Smooth muscle cell (in vitro differentiated cells): Measurements from ENCODE around the gene RPS8. TPM values are rescaled to one million over a fixed set of nuclear protein-coding genes. Genes with fewer than 3 reads are reported as not detected.
A peak's percentile ranks its signal among the peaks of the same experiment; 100 is the strongest.

Experiments
- DNase-seq: peaks from one replicate; lab custom pipeline; 2025; ENCODE audit not compliant: unreplicated experiment; lab: John Stamatoyannopoulos, UW
- H2AFZ ChIP-seq: fragments of 200-600 bp; sonication (generic); 2 replicates; pipeline ENCODE4 v1.6.0; 2016; ENCODE audit warnings: antibody characterized with exemption, low read depth, mild to moderate bottlenecking
- H3F3A ChIP-seq: fragments of 200-600 bp; sonication (generic); 2 replicates; pipeline ENCODE4 v1.6.0; 2017; ENCODE audit warnings: antibody characterized with exemption, low read depth
- H3K27ac ChIP-seq: fragments of 200-600 bp; sonication (generic); 2 replicates; pipeline ENCODE4 v1.5.1; 2016; ENCODE audit warnings: low read depth, mild to moderate bottlenecking
- H3K27me3 ChIP-seq: fragments of 200-600 bp; sonication (generic); 2 replicates; pipeline ENCODE4 v1.6.1; 2016; ENCODE audit warnings: low read depth, mild to moderate bottlenecking
- H3K36me3 ChIP-seq: fragments of 200-600 bp; sonication (generic); 2 replicates; pipeline ENCODE4 v1.5.1; 2016; ENCODE audit warnings: low read depth
- H3K4me1 ChIP-seq: fragments of 200-600 bp; sonication (generic); 2 replicates; pipeline ENCODE4 v1.5.1; 2016; ENCODE audit warnings: low read depth
- H3K4me2 ChIP-seq: fragments of 200-600 bp; sonication (generic); 2 replicates; pipeline ENCODE4 v1.6.0; 2016; ENCODE audit warnings: mild to moderate bottlenecking
- H3K4me3 ChIP-seq: fragments of 200-600 bp; sonication (generic); 2 replicates; pipeline ENCODE4 v1.5.1; 2016; ENCODE audit warnings: mild to moderate bottlenecking
- H3K79me2 ChIP-seq: fragments of 200-600 bp; sonication (generic); 2 replicates; pipeline ENCODE4 v1.6.0; 2016; ENCODE audit warnings: low read depth, mild to moderate bottlenecking
- H3K9ac ChIP-seq: fragments of 200-600 bp; sonication (generic); 2 replicates; pipeline ENCODE4 v1.6.0; 2016; ENCODE audit warnings: low read depth
- H3K9me3 ChIP-seq: fragments of 200-600 bp; sonication (generic); replicated peaks from 2 replicates; pipeline ENCODE4 v1.5.1; 2016; ENCODE audit warnings: low read depth
- H4K20me1 ChIP-seq: fragments of 200-600 bp; sonication (generic); 2 replicates; pipeline ENCODE4 v1.6.0; 2016; ENCODE audit warnings: low read depth
- WGBS: methylation state at CpG from one replicate; pipeline ENCODE4 v1.1.7; 2016; ENCODE audit warnings: low lambda C conversion rate; 5-methylcytosine and 5-hydroxymethylcytosine counted together
- polyA plus RNA-seq: library from polyadenylated mRNA; unstranded; fragments of >200 nt; fragmentation: Nextera tagmentation; extraction: Ambion mirVana; gene quantifications from 2 replicates; pipeline ENCODE4 v1.2.1, GENCODE V29; 2016
- total RNA-seq: library from RNA; depleted of rRNA; stranded (reverse); fragments of >200 nt; gene quantifications from 2 replicates; pipeline ENCODE4 v1.2.3, GENCODE V29; 2014
- TF ChIP-seq, protein P1 (sequence below): fragments of 200-600 bp; sonication (generic); IDR thresholded peaks from 2 replicates; pipeline ENCODE4 v1.5.1; 2017; ENCODE audit warnings: borderline replicate concordance, mild to moderate bottlenecking, antibody characterized with exemption; ENCODE audit not compliant: insufficient read depth, poor library complexity, severe bottlenecking

Gene RPS8
- total and polyA plus RNA-seq, 2 experiments from 2014 or later, result 478 to 2,330 TPM

DNA sequence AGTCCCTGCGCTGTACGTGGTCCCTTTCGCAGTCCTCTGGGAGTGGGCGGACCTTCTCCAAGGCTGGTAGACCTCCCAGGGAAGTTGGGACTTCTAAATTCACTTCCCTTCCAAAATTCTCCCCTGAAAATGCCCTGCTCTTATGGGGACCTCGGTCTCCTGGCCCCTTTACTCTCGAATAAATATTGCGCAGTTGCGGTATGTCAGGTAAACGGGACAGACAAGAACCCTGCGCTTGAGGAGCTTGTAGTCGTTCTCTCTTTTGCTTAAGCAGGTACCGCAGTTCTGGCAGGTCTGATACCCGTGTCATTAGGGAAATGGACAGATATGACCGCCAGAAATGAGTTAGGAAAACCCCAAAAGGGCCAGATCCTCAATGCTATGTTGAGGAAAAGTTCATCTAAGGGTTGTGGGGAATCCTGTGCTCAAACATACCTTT is 35.1 kb upstream of the RPS8 start:
- peak overlapping the region; percentile 21 for H3K27ac ChIP-seq
- peaks cover 21% of the 10 kb centered on the region for H3K79me2 ChIP-seq

DNA sequence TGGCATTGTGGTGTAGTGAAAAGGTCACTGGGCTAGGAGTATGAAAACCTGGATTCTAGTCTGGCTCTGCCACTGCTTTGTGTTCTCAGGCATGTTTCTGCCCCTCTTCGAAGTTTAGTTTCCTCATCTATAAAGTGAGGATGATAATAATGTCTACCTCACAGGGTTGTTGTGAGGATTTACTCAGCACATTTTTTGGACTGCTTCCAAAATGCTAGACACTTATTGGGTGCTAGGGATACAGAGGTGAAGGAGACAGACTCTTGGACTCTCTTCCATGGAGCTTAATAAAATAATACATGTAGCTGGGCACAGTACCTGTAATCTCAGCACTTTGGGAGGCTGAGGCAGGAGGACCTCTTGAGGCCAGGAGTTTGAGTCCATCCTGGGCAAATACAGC is 32.1 kb upstream of the RPS8 start:
- no peak overlapping the region for H3K27ac ChIP-seq
- H2AFZ ChIP-seq, result no peak overlapping the region
- H3K9ac ChIP-seq, result no peak overlapping the region
- no peak overlapping the region for H3K4me2 ChIP-seq
- H3K4me3 ChIP-seq, result no peak overlapping the region
- peaks cover 10% of the 10 kb centered on the region for H3K4me1 ChIP-seq
- no peaks in the 10 kb centered on the region for H3F3A ChIP-seq
- H3K27me3 ChIP-seq, result no peaks in the 10 kb centered on the region
- H4K20me1 ChIP-seq, result no peaks in the 10 kb centered on the region
- 100% methylated on average over 1 of the region's 1 CpG for WGBS
- DNase-seq, result no peak
- H3K79me2 ChIP-seq, result peaks cover 21% of the 10 kb centered on the region
- H3K36me3 ChIP-seq, result no peaks in the 10 kb centered on the region
- no peaks in the 10 kb centered on the region for H3K9me3 ChIP-seq
- TF ChIP-seq, protein P1, sequence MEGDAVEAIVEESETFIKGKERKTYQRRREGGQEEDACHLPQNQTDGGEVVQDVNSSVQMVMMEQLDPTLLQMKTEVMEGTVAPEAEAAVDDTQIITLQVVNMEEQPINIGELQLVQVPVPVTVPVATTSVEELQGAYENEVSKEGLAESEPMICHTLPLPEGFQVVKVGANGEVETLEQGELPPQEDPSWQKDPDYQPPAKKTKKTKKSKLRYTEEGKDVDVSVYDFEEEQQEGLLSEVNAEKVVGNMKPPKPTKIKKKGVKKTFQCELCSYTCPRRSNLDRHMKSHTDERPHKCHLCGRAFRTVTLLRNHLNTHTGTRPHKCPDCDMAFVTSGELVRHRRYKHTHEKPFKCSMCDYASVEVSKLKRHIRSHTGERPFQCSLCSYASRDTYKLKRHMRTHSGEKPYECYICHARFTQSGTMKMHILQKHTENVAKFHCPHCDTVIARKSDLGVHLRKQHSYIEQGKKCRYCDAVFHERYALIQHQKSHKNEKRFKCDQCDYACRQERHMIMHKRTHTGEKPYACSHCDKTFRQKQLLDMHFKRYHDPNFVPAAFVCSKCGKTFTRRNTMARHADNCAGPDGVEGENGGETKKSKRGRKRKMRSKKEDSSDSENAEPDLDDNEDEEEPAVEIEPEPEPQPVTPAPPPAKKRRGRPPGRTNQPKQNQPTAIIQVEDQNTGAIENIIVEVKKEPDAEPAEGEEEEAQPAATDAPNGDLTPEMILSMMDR, result no peak

More for the DNA sequence above, 35.1 kb upstream of the RPS8 start:
- Histone ChIP-seq H3K9ac (peak overlapping the region; percentile 57), H3K36me3 (no peaks in the 10 kb centered on the region), H4K20me1 (no peaks in the 10 kb centered on the region), H2AFZ (peak overlapping the region; percentile 96), H3K4me3 (peak overlapping the region; percentile 74), H3K4me1 (peaks cover 10% of the 10 kb centered on the region), H3K4me2 (peak overlapping the region; percentile 96), H3K27me3 (no peaks in the 10 kb centered on the region), H3K9me3 (no peaks in the 10 kb centered on the region), H3F3A (no peaks in the 10 kb centered on the region)
- TF ChIP-seq, protein P1, result no peak
- DNase-seq, result no peak
- WGBS, result under 1% methylated on average over 14 of the region's 14 CpGs

DNA sequence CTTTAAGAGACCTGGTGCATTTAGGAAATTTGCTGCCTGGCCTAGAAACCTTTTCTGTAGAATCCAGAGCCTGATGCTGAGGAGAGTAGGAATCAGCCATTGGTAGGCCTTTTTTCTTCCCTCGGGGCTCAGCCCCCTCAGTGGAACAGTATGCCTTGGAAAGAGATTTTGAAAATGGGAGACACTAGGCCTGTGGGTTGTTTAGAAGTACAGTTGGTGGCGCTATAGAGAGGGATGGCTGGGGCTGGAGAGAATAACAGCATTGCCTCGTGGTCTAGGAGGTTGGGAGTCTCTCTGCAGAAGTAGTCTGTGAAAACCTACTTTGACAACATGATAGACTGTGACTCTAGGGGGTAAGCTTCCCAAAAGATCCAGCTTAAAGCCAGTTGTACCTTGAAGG is 27.5 kb upstream of the RPS8 start:
- H2AFZ ChIP-seq, result no peak overlapping the region
- H3K79me2 ChIP-seq, result peaks cover 4% of the 10 kb centered on the region
- no peaks in the 10 kb centered on the region for H3F3A ChIP-seq
- no peak overlapping the region for H3K9ac ChIP-seq
- no peaks in the 10 kb centered on the region for H3K4me1 ChIP-seq
- H3K27ac ChIP-seq, result no peak overlapping the region
- TF ChIP-seq, protein P1, result no peak
- 97% methylated on average over 3 of the region's 3 CpGs for WGBS
- DNase-seq, result no peak
- H4K20me1 ChIP-seq, result no peaks in the 10 kb centered on the region
- H3K9me3 ChIP-seq, result no peaks in the 10 kb centered on the region
- no peaks in the 10 kb centered on the region for H3K27me3 ChIP-seq
- no peak overlapping the region for H3K4me2 ChIP-seq
- H3K4me3 ChIP-seq, result no peak overlapping the region
- H3K36me3 ChIP-seq, result no peaks in the 10 kb centered on the region

DNA sequence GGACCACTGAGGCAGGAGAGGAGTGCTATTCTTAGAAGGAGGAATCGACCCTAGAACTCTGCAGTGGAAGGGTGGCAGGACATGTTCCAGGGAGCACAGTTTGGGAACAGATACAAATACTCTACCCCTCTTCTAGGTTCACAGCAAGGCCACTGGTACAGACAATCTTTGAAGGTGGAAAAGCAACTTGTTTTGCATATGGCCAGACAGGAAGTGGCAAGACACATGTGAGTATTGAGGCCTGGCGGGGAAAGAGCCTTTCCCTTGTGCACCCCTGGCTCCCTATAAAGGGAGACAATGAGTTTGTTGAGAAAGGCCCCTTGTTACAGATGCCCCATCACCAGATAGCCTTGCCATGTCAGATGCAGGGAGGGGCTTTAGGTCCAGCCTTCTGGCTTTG is 17.9 kb upstream of the RPS8 start:
- H3K4me2 ChIP-seq, result no peak overlapping the region
- H3K27ac ChIP-seq, result no peak overlapping the region
- 100% methylated on average over 2 of the region's 2 CpGs for WGBS
- no peaks in the 10 kb centered on the region for H3K79me2 ChIP-seq
- TF ChIP-seq, protein P1, result no peak
- no peak overlapping the region for H2AFZ ChIP-seq
- H3K4me1 ChIP-seq, result no peaks in the 10 kb centered on the region
- no peaks in the 10 kb centered on the region for H3K36me3 ChIP-seq
- no peaks in the 10 kb centered on the region for H4K20me1 ChIP-seq
- H3K27me3 ChIP-seq, result no peaks in the 10 kb centered on the region
- no peak for DNase-seq
- H3K9ac ChIP-seq, result no peak overlapping the region
- no peak overlapping the region for H3K4me3 ChIP-seq
- H3F3A ChIP-seq, result no peaks in the 10 kb centered on the region
- H3K9me3 ChIP-seq, result no peaks in the 10 kb centered on the region
